Prostate gland (tissue), 2 donors: ENCODE data around the gene LAMA3. TPM values are rescaled to one million over a fixed set of nuclear protein-coding genes. Genes with fewer than 3 reads are reported as not detected.

Experiments
- DNase-seq: peaks from one replicate; pipeline ENCODE4 v3.0.0-alpha.2; 2019; ENCODE audit warnings: low spot score
- H3K27ac ChIP-seq, 2 donors: fragments of 200-600 bp; sonication (generic); 2 replicates each; pipeline ENCODE4 v1.5.1; 2017 to 2019
- H3K27me3 ChIP-seq: fragments of 200-600 bp; sonication (generic); replicated peaks from 2 replicates; pipeline ENCODE4 v1.5.1; 2019; ENCODE audit not compliant: insufficient read depth
- H3K36me3 ChIP-seq, 2 donors: fragments of 200-600 bp; sonication (generic); 1 replicate in 1 of 2; 2 replicates in 1 of 2; pipeline versions ENCODE4 v1.5.1 to v1.8.1; 2017 to 2019
- H3K4me1 ChIP-seq: fragments of 200-600 bp; sonication (generic); replicated peaks from 2 replicates; pipeline ENCODE4 v1.5.1; 2019
- H3K4me3 ChIP-seq, 2 donors: fragments of 200-600 bp; sonication (generic); 2 replicates each; pipeline ENCODE4 v1.5.1; 2017 to 2019
- H3K9me3 ChIP-seq: fragments of 200-600 bp; sonication (generic); 2 replicates; pipeline ENCODE4 v1.5.1; 2017
- CTCF ChIP-seq, 4 experiments: fragments of 200-600 bp in 2 of 4; fragments of 450-650 bp in 2 of 4; sonication (generic) in 2 of 4; IDR thresholded peaks; 1 replicate in 3 of 4; 2 replicates in 1 of 4; pipeline ENCODE4 v1.5.1; 2016 to 2019; ENCODE audit warnings: antibody characterized with exemption in 4 of 4, mild to moderate bottlenecking in 2 of 4, moderate library complexity in 2 of 4
- POLR2A ChIP-seq: fragments of 450-650 bp; IDR thresholded peaks from one replicate; pipeline ENCODE4 v1.6.1; 2016; ENCODE audit warnings: antibody characterized with exemption, mild to moderate bottlenecking
- POLR2AphosphoS5 ChIP-seq: sonication (generic); formaldehyde crosslinking; IDR thresholded peaks from one replicate; pipeline ENCODE4 v1.6.1; 2017; ENCODE audit warnings: antibody characterized with exemption
- WGBS: methylation state at CpG from one replicate; pipeline ENCODE4 v1.1.5; 2018; 5-methylcytosine and 5-hydroxymethylcytosine counted together
- intact Hi-C: fragments of 100-400 bp; cut with DNase I; formaldehyde crosslinking; loops from one replicate; pipeline ENCODE4 v1.14.2; 2022
- total RNA-seq, 2 donors: library from RNA; depleted of rRNA; stranded (reverse); fragments of >200 nt; gene quantifications; one replicate each; pipeline ENCODE4 v1.1.0, GENCODE V29; 2016

LAMA3 gene
- total RNA-seq, 2 donors from 2014 or later, result 31.3 to 35.9 TPM

GRCh38 chr18:23800902-23801301 is 111.6 kb downstream of the LAMA3 start:
- intact Hi-C loops, result no loop called here
- no peaks in the 10 kb centered on the region for H3K4me1 ChIP-seq
- H3K9me3 ChIP-seq, result no peaks in the 10 kb centered on the region
- WGBS, result 97% methylated on average over 3 of the region's 3 CpGs
- no peaks in the 10 kb centered on the region for H3K36me3 ChIP-seq
- TF ChIP-seq POLR2AphosphoS5 (no peak), CTCF (IDR thresholded peaks at IDR 0.05) (no peak), POLR2A (no peak)
- no peak overlapping the region for H3K4me3 ChIP-seq
- no peak overlapping the region for H3K27ac ChIP-seq
- DNase-seq, result no peak
- H3K27me3 ChIP-seq, result no peaks in the 10 kb centered on the region

GRCh38 chr18:23802817-23803216 is 113.6 kb downstream of the LAMA3 start:
- TF ChIP-seq POLR2AphosphoS5 (no peak), POLR2A (no peak), CTCF (IDR thresholded peaks at IDR 0.05) (no peak)
- no peak overlapping the region for H3K4me3 ChIP-seq
- H3K36me3 ChIP-seq, result no peaks in the 10 kb centered on the region
- intact Hi-C loops, result no loop called here
- no peaks in the 10 kb centered on the region for H3K9me3 ChIP-seq
- no peaks in the 10 kb centered on the region for H3K27me3 ChIP-seq
- H3K27ac ChIP-seq, result no peak overlapping the region
- 92% methylated on average over 2 of the region's 2 CpGs for WGBS
- no peak for DNase-seq
- H3K4me1 ChIP-seq, result no peaks in the 10 kb centered on the region

- no peaks in the 10 kb centered on the region for H3K9me3 ChIP-seq
- H3K4me3 ChIP-seq, result no peak overlapping the region
- 96% methylated on average over 3 of the region's 3 CpGs for WGBS
- intact Hi-C loops, result no loop called here
- no peaks in the 10 kb centered on the region for H3K27me3 ChIP-seq
- DNase-seq, result no peak
- H3K36me3 ChIP-seq, result no peaks in the 10 kb centered on the region
- H3K4me1 ChIP-seq, result no peaks in the 10 kb centered on the region
- no peak overlapping the region for H3K27ac ChIP-seq
- TF ChIP-seq POLR2AphosphoS5, result no peak
Measured at GRCh38 chr18:23803755-23804154, 114.5 kb downstream of the LAMA3 start.

GRCh38 chr18:23805898-23806297 is 116.6 kb downstream of the LAMA3 start:
- no peaks in the 10 kb centered on the region for H3K36me3 ChIP-seq
- no peak overlapping the region for H3K4me3 ChIP-seq
- no peak overlapping the region for H3K27ac ChIP-seq
- H3K4me1 ChIP-seq, result no peaks in the 10 kb centered on the region
- intact Hi-C loops, result no loop called here
- 79% methylated on average over 1 of the region's 1 CpG for WGBS
- no peak for DNase-seq
- TF ChIP-seq POLR2AphosphoS5 (no peak), CTCF (IDR thresholded peaks at IDR 0.05) (no peak), POLR2A (no peak)
- no peaks in the 10 kb centered on the region for H3K9me3 ChIP-seq
- no peaks in the 10 kb centered on the region for H3K27me3 ChIP-seq

- no peaks in the 10 kb centered on the region for H3K4me1 ChIP-seq
- H3K27me3 ChIP-seq, result no peaks in the 10 kb centered on the region
- no peak overlapping the region for H3K4me3 ChIP-seq
- intact Hi-C loops, result no loop called here
- TF ChIP-seq CTCF (IDR thresholded peaks at IDR 0.05) (no peak), POLR2AphosphoS5 (no peak), POLR2A (no peak)
- no peaks in the 10 kb centered on the region for H3K9me3 ChIP-seq
- WGBS, result 65% methylated on average over 3 of the region's 3 CpGs
- no peaks in the 10 kb centered on the region for H3K36me3 ChIP-seq
- no peak overlapping the region for H3K27ac ChIP-seq
- DNase-seq, result no peak
Measured at GRCh38 chr18:23809415-23809814, 120.2 kb downstream of the LAMA3 start.
